Smooth muscle cell (in vitro differentiated cells): Measurements from ENCODE around the gene SLC7A5. TPM values are rescaled to one million over a fixed set of nuclear protein-coding genes. Genes with fewer than 3 reads are reported as not detected.

ENCODE experiments used
- DNase-seq: peaks from one replicate; lab custom pipeline; 2025; ENCODE audit not compliant: unreplicated experiment; lab: John Stamatoyannopoulos, UW
- H2AFZ ChIP-seq: fragments of 200-600 bp; sonication (generic); 2 replicates; pipeline ENCODE4 v1.6.0; 2016; ENCODE audit warnings: antibody characterized with exemption, low read depth, mild to moderate bottlenecking
- H3F3A ChIP-seq: fragments of 200-600 bp; sonication (generic); 2 replicates; pipeline ENCODE4 v1.6.0; 2017; ENCODE audit warnings: antibody characterized with exemption, low read depth
- H3K27ac ChIP-seq: fragments of 200-600 bp; sonication (generic); 2 replicates; pipeline ENCODE4 v1.5.1; 2016; ENCODE audit warnings: low read depth, mild to moderate bottlenecking
- H3K27me3 ChIP-seq: fragments of 200-600 bp; sonication (generic); 2 replicates; pipeline ENCODE4 v1.6.1; 2016; ENCODE audit warnings: low read depth, mild to moderate bottlenecking
- H3K36me3 ChIP-seq: fragments of 200-600 bp; sonication (generic); 2 replicates; pipeline ENCODE4 v1.5.1; 2016; ENCODE audit warnings: low read depth
- H3K4me1 ChIP-seq: fragments of 200-600 bp; sonication (generic); 2 replicates; pipeline ENCODE4 v1.5.1; 2016; ENCODE audit warnings: low read depth
- H3K4me2 ChIP-seq: fragments of 200-600 bp; sonication (generic); 2 replicates; pipeline ENCODE4 v1.6.0; 2016; ENCODE audit warnings: mild to moderate bottlenecking
- H3K4me3 ChIP-seq: fragments of 200-600 bp; sonication (generic); 2 replicates; pipeline ENCODE4 v1.5.1; 2016; ENCODE audit warnings: mild to moderate bottlenecking
- H3K79me2 ChIP-seq: fragments of 200-600 bp; sonication (generic); 2 replicates; pipeline ENCODE4 v1.6.0; 2016; ENCODE audit warnings: low read depth, mild to moderate bottlenecking
- H3K9ac ChIP-seq: fragments of 200-600 bp; sonication (generic); 2 replicates; pipeline ENCODE4 v1.6.0; 2016; ENCODE audit warnings: low read depth
- H3K9me3 ChIP-seq: fragments of 200-600 bp; sonication (generic); replicated peaks from 2 replicates; pipeline ENCODE4 v1.5.1; 2016; ENCODE audit warnings: low read depth
- H4K20me1 ChIP-seq: fragments of 200-600 bp; sonication (generic); 2 replicates; pipeline ENCODE4 v1.6.0; 2016; ENCODE audit warnings: low read depth
- WGBS: methylation state at CpG from one replicate; pipeline ENCODE4 v1.1.7; 2016; ENCODE audit warnings: low lambda C conversion rate; 5-methylcytosine and 5-hydroxymethylcytosine counted together
- polyA plus RNA-seq: library from polyadenylated mRNA; unstranded; fragments of >200 nt; fragmentation: Nextera tagmentation; extraction: Ambion mirVana; gene quantifications from 2 replicates; pipeline ENCODE4 v1.2.1, GENCODE V29; 2016
- total RNA-seq: library from RNA; depleted of rRNA; stranded (reverse); fragments of >200 nt; gene quantifications from 2 replicates; pipeline ENCODE4 v1.2.3, GENCODE V29; 2014
- TF ChIP-seq, protein P1 (sequence below): fragments of 200-600 bp; sonication (generic); IDR thresholded peaks from 2 replicates; pipeline ENCODE4 v1.5.1; 2017; ENCODE audit warnings: borderline replicate concordance, mild to moderate bottlenecking, antibody characterized with exemption; ENCODE audit not compliant: insufficient read depth, poor library complexity, severe bottlenecking

The SLC7A5 gene
- total and polyA plus RNA-seq, 2 experiments from 2014 or later: 51.3 to 58.8 TPM

DNA sequence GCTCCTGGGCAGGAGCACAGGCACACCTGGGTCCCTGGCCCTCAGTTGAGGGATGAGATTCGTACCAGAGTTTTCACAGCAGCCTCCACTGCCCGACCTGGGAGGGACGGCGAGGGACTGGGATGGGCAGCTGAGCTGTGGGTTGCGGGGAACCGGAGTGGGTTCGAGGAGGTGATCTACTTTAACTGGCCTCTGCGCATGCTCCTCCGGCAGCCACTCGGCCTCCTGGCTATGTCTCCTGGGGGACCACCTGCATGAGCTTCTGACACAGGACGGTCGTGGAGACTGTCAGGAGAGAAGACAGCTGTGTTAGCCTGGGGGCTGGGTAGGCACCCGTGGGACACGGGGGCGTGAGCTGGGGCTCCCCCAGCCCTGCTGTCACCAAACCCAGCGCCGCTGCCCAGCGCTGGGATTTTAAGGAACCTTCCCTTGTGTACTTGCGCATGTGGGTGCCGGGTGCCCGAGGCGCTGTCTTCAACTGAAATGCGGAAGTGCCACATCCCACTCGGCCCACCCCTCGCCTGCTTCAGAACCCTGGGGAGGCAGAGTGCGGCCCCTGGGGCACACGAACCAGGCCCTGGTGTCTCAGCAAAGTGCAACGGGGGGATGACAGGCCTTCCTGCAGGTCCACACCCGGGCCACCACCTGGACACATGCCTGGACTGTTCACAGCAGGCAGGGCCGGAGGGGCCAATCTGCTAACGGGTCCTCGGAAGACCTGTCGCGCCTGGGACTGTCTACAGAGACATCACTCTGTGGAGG, 36.4 kb downstream of the SLC7A5 start:
- Histone ChIP-seq H2AFZ (no peak overlapping the region), H4K20me1 (peaks cover 40% of the 10 kb centered on the region), H3K36me3 (no peaks in the 10 kb centered on the region), H3K9ac (no peak overlapping the region), H3K27ac (no peak overlapping the region), H3K9me3 (no peaks in the 10 kb centered on the region), H3K4me1 (no peaks in the 10 kb centered on the region), H3K79me2 (no peaks in the 10 kb centered on the region), H3K4me2 (no peak overlapping the region), H3K4me3 (no peak overlapping the region), H3K27me3 (no peaks in the 10 kb centered on the region), H3F3A (peaks cover 28% of the 10 kb centered on the region)
- DNase-seq: no peak
- TF ChIP-seq, protein P1, sequence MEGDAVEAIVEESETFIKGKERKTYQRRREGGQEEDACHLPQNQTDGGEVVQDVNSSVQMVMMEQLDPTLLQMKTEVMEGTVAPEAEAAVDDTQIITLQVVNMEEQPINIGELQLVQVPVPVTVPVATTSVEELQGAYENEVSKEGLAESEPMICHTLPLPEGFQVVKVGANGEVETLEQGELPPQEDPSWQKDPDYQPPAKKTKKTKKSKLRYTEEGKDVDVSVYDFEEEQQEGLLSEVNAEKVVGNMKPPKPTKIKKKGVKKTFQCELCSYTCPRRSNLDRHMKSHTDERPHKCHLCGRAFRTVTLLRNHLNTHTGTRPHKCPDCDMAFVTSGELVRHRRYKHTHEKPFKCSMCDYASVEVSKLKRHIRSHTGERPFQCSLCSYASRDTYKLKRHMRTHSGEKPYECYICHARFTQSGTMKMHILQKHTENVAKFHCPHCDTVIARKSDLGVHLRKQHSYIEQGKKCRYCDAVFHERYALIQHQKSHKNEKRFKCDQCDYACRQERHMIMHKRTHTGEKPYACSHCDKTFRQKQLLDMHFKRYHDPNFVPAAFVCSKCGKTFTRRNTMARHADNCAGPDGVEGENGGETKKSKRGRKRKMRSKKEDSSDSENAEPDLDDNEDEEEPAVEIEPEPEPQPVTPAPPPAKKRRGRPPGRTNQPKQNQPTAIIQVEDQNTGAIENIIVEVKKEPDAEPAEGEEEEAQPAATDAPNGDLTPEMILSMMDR: no peak
- 94% methylated on average over 21 of the region's 34 CpGs for WGBS

DNA sequence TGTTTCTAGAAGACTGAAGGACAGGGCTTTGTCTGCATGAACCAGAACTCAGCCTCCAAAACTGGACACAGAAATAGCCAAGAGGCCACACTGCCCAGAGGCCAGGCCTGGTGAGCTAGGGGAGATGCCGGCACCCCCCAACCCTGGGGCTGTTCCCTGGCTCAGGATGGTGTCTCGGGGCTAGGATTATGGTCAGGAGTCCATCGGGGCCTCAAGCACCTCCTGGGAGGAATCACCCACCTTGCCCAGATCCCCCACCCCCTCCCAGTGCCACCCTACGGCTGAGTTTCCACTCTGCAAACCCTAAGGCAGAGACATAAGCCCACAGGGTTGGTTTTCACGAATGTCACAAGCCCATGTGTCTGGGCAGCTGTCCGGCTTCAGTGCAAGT, 37.2 kb downstream of the SLC7A5 start:
- TF ChIP-seq, protein P1: no peak
- peaks cover 28% of the 10 kb centered on the region for H3F3A ChIP-seq
- no peaks in the 10 kb centered on the region for H3K27me3 ChIP-seq
- H3K27ac ChIP-seq: no peak overlapping the region
- no peaks in the 10 kb centered on the region for H3K9me3 ChIP-seq
- no peaks in the 10 kb centered on the region for H3K79me2 ChIP-seq
- H3K36me3 ChIP-seq: no peaks in the 10 kb centered on the region
- H3K4me2 ChIP-seq: no peak overlapping the region
- H3K4me3 ChIP-seq: no peak overlapping the region
- no peak overlapping the region for H2AFZ ChIP-seq
- 88% methylated on average over 6 of the region's 6 CpGs for WGBS
- DNase-seq: no peak
- no peaks in the 10 kb centered on the region for H3K4me1 ChIP-seq
- no peak overlapping the region for H3K9ac ChIP-seq
- peaks cover 39% of the 10 kb centered on the region for H4K20me1 ChIP-seq

DNA sequence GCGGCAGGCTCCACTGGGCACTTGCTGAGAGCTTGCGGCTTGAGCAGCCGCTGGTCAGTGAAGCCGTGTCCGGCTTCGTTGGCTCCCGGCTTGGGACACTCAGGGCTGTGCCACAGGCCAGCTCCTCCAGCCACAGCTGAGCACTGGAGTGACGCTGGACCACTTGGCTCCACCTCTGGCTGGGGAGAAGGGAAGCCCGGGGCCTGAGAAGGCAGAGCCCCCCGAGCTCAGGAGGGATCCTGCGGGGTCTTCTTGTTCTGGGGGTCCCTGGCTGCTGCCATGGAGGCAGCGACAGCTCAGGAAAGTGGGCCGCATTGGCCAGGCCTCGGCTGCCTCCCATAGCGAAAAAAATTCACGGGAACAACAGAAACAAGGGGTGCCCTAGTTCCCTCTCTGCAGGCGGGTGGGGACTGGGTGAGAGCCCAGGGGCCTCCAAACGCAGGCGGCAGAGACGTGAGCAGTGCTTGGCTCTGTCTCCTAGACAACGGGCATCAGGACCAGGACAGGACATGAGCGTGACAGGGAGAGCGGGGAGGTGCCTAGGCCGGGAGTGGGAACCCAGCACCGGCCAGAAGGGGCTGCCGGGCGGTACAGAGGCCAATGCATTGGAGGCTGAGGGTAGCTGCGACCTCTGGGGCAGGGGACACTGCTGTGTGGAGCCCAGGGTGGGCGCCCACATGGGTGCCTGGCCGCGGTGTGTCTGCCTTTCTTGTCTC, 37.7 kb downstream of the SLC7A5 start:
- Histone ChIP-seq H3K9ac (no peak overlapping the region), H2AFZ (no peak overlapping the region), H3K4me1 (no peaks in the 10 kb centered on the region), H3K4me2 (no peak overlapping the region), H3K27me3 (no peaks in the 10 kb centered on the region), H3K36me3 (no peaks in the 10 kb centered on the region), H3K79me2 (no peaks in the 10 kb centered on the region), H3K4me3 (no peak overlapping the region), H3F3A (peaks cover 28% of the 10 kb centered on the region), H4K20me1 (peaks cover 35% of the 10 kb centered on the region), H3K27ac (no peak overlapping the region), H3K9me3 (no peaks in the 10 kb centered on the region)
- DNase-seq: no peak
- TF ChIP-seq, protein P1: no peak
- WGBS: 96% methylated on average over 28 of the region's 31 CpGs
